ENCODE measurements around the gene CR1.
"Not testable (repeated sequence)": the region's sequence is repeated elsewhere in the genome, so short reads cannot be mapped to it uniquely, and the experiment has no call there.

Gene CR1

GRCh38 chr1:207680590-207681388 is 184.8 kb downstream of the CR1 start:
- DNase-seq: not testable (repeated sequence)

GRCh38 chr1:207682872-207683434 is 187.0 kb downstream of the CR1 start:
- DNase-seq: not testable (repeated sequence)

GRCh38 chr1:207690551-207690950 is 194.6 kb downstream of the CR1 start:
- DNase-seq: not testable (repeated sequence)

GRCh38 chr1:207691010-207691409 is 195.1 kb downstream of the CR1 start:
- DNase-seq: no peak
